Measurements from ENCODE around the gene RAB22A. TPM values are rescaled to one million over a fixed set of nuclear protein-coding genes. Genes with fewer than 3 reads are reported as not detected.

Gene RAB22A
- total RNA-seq, 1 experiment from 2014 or later, result 9.9 TPM

- H3K36me3 ChIP-seq (ENCODE audit: control insufficient read depth in 1 of 2, insufficient read depth in 2 of 2, low read length in 2 of 2), result peaks cover 11 to 17% of the 10 kb centered on the region in 2 experiments; a peak in 3 of 4 replicates
- H3K4me1 ChIP-seq (ENCODE audit: control insufficient read depth in 1 of 2, insufficient read depth in 2 of 2, low read length in 2 of 2), result peaks cover 14 to 15% of the 10 kb centered on the region in 2 experiments
- peaks cover 80% of the 10 kb centered on the region for H3K79me2 ChIP-seq (ENCODE audit: insufficient read depth, low read length)
- DNase-seq (ENCODE audit: low read depth, low spot score) (no peak), ATAC-seq (no peak)
- no peak overlapping the region for H3K27ac ChIP-seq (ENCODE audit: low read depth, low read length)
- no peak overlapping the region for H3K4me2 ChIP-seq (ENCODE audit: low read length)
- no peak overlapping the region for H2AFZ ChIP-seq (ENCODE audit: low read depth, low read length, poor library complexity, severe bottlenecking)
- no peak overlapping the region for H3K9ac ChIP-seq (ENCODE audit: low read length)
- POLR2A ChIA-PET, result no interaction called here
- RAD21 ChIA-PET (ENCODE audit: low non-redundant PET in 1 of 2, low total read pairs in 2 of 2, uncharacterized antibody in 2 of 2, unreplicated experiment in 2 of 2), result no interaction called here
- H3K9me2 ChIP-seq (ENCODE audit: insufficient read depth), result no peaks in the 10 kb centered on the region
- BruUV-seq (replicated peaks), result no TSS peak
- TF ChIP-seq SRF (IDR thresholded peaks at IDR 0.05; ENCODE audit: low read depth) (no peak), EZH2 (IDR thresholded peaks at IDR 0.05) (no peak), FOSL1 (IDR thresholded peaks at IDR 0.05; ENCODE audit: low read depth) (no peak), SIN3A (IDR thresholded peaks at IDR 0.05; ENCODE audit: low read depth) (no peak), CEBPB (IDR thresholded peaks at IDR 0.05; ENCODE audit: low read depth) (no peak), ZFX (IDR thresholded peaks at IDR 0.05) (no peak), EGR1 (IDR thresholded peaks at IDR 0.05; ENCODE audit: low read depth) (no peak), MAX (IDR thresholded peaks at IDR 0.05) (no peak), ELF1 (IDR thresholded peaks at IDR 0.05; ENCODE audit: borderline replicate concordance, low read depth) (no peak), YY1 (IDR thresholded peaks at IDR 0.05; ENCODE audit: extremely low read depth, insufficient replicate concordance, low read depth, low read length) (no peak), JUND (IDR thresholded peaks at IDR 0.05) (no peak), POLR2AphosphoS5 (IDR thresholded peaks at IDR 0.05; ENCODE audit: low read depth, low read length) (no peak), ATF3 (IDR thresholded peaks at IDR 0.05) (no peak), TCF7L2 (IDR thresholded peaks at IDR 0.05; ENCODE audit: borderline replicate concordance, extremely low read depth, insufficient read depth, insufficient read length) (no peak)
- H3K27me3 ChIP-seq (ENCODE audit: insufficient read depth, low read length), result no peaks in the 10 kb centered on the region
- H4K20me1 ChIP-seq (ENCODE audit: insufficient read depth), result peaks cover 11% of the 10 kb centered on the region; the same call in 1 of the 2 replicates
- CTCF ChIA-PET, result no interaction called here
- intact Hi-C loops (cut with micrococcal nuclease), result no loop called here
- no peaks in the 10 kb centered on the region for H3K9me3 ChIP-seq (ENCODE audit: control insufficient read depth in 1 of 2, insufficient read depth in 1 of 2, low read depth in 1 of 2, low read length in 2 of 2)
- no peak overlapping the region for H3K4me3 ChIP-seq (replicated peaks in 1 of 2; ENCODE audit: low read depth in 1 of 2, low read length in 2 of 2)
These were observed 82.8 kb downstream of the RAB22A start for GRCh38 chr20:58392286-58392685.

Data from HCT116 (cell line).